ENCODE measurements around the gene PCDHB16. TPM values are rescaled to one million over a fixed set of nuclear protein-coding genes. Genes with fewer than 3 reads are reported as not detected.
"Not testable (repeated sequence)": the region's sequence is repeated elsewhere in the genome, so short reads cannot be mapped to it uniquely, and the experiment has no call there.

Gene PCDHB16
- total RNA-seq, 1 donor from 2014 or later = 1.6 TPM

GRCh38 chr5:141224844-141225243 lies 42.7 kb downstream of the PCDHB16 start:
- H3K9ac ChIP-seq (ENCODE audit: low read depth in 1 of 3, low read length in 3 of 3); H3K4me3 ChIP-seq (ENCODE audit: low read length in 3 of 3); H3K4me1 ChIP-seq (ENCODE audit: control insufficient read depth in 3 of 3, insufficient read depth in 3 of 3, low read length in 3 of 3); H3K27me3 ChIP-seq (ENCODE audit: control insufficient read depth in 3 of 3, insufficient read depth in 3 of 3, low read length in 3 of 3); H3K36me3 ChIP-seq (ENCODE audit: control insufficient read depth in 3 of 3, insufficient read depth in 3 of 3, low read length in 3 of 3); H3K27ac ChIP-seq (ENCODE audit: low read depth, low read length): not testable (repeated sequence)
- peaks cover 13 to 28% (median 15%) of the 10 kb centered on the region in 3 donors for H3K9me3 ChIP-seq (ENCODE audit: control insufficient read depth in 3 of 3, low read length in 3 of 3)

- H3K36me3 ChIP-seq (ENCODE audit: control insufficient read depth in 3 of 3, insufficient read depth in 3 of 3, low read length in 3 of 3); H3K9ac ChIP-seq (ENCODE audit: low read depth in 1 of 3, low read length in 3 of 3); H3K27ac ChIP-seq (ENCODE audit: low read depth, low read length); H3K4me1 ChIP-seq (ENCODE audit: control insufficient read depth in 3 of 3, insufficient read depth in 3 of 3, low read length in 3 of 3); H3K27me3 ChIP-seq (ENCODE audit: control insufficient read depth in 3 of 3, insufficient read depth in 3 of 3, low read length in 3 of 3); H3K4me3 ChIP-seq (ENCODE audit: low read length in 3 of 3): not testable (repeated sequence)
- H3K9me3 ChIP-seq (ENCODE audit: control insufficient read depth in 3 of 3, low read length in 3 of 3) = peaks cover 13 to 30% (median 16%) of the 10 kb centered on the region in 3 donors
Measured at GRCh38 chr5:141225421-141225820, 43.2 kb downstream of the PCDHB16 start.

GRCh38 chr5:141234109-141234667 lies 52.0 kb downstream of the PCDHB16 start:
- H3K9ac ChIP-seq (ENCODE audit: low read depth in 1 of 3, low read length in 3 of 3) = no peak overlapping the region
- peak overlapping the region; percentile 30 to 52 (median 52) for H3K4me3 ChIP-seq (ENCODE audit: low read length in 3 of 3)
- H3K9me3 ChIP-seq (ENCODE audit: control insufficient read depth in 3 of 3, low read length in 3 of 3) = peaks cover 19 to 28% (median 22%) of the 10 kb centered on the region in 3 donors

More at GRCh38 chr5:141234109-141234667, 52.0 kb downstream of the PCDHB16 start:
- Histone ChIP-seq H3K4me1 (ENCODE audit: control insufficient read depth in 3 of 3, insufficient read depth in 3 of 3, low read length in 3 of 3) (no peaks in the 10 kb centered on the region), H3K36me3 (ENCODE audit: control insufficient read depth in 3 of 3, insufficient read depth in 3 of 3, low read length in 3 of 3) (no peaks in the 10 kb centered on the region), H3K27me3 (ENCODE audit: control insufficient read depth in 3 of 3, insufficient read depth in 3 of 3, low read length in 3 of 3) (peaks cover 0 to 4% (median 0%) of the 10 kb centered on the region in 3 donors), H3K27ac (ENCODE audit: low read depth, low read length) (no peak overlapping the region)

Other genes starting within 250 kb of the PCDHB16 start
- 2.1 TPM for gene PCDHAC2, start 215.9 kb upstream of the PCDHB16 start, total RNA-seq
- not detected for gene PCDHB1, start 131.0 kb upstream of the PCDHB16 start, total RNA-seq
- gene PCDHB2, start 87.8 kb upstream of the PCDHB16 start, total RNA-seq = 2.6 TPM
- 1.6 TPM for gene PCDHB3, start 81.9 kb upstream of the PCDHB16 start, total RNA-seq
- 1.6 TPM for gene PCDHB4, start 60.6 kb upstream of the PCDHB16 start, total RNA-seq
- 3.1 TPM for gene PCDHB5, start 47.2 kb upstream of the PCDHB16 start, total RNA-seq
- 0.52 TPM for gene PCDHB6, start 32.3 kb upstream of the PCDHB16 start, total RNA-seq
- gene PCDHB7, start 9.7 kb upstream of the PCDHB16 start, total RNA-seq = 2.1 TPM
- gene PCDHB8, start 4.6 kb upstream of the PCDHB16 start, total RNA-seq = 1.6 TPM
- gene PCDHB9, start 4.8 kb downstream of the PCDHB16 start, total RNA-seq = 1.0 TPM
- gene PCDHB10, start 10.0 kb downstream of the PCDHB16 start, total RNA-seq = 2.6 TPM
- gene PCDHB11, start 17.2 kb downstream of the PCDHB16 start, total RNA-seq = 4.2 TPM
- gene PCDHB12, start 26.3 kb downstream of the PCDHB16 start, total RNA-seq = 1.6 TPM
- 1.6 TPM for gene PCDHB13, start 31.5 kb downstream of the PCDHB16 start, total RNA-seq
- 4.2 TPM for gene PCDHB14, start 41.0 kb downstream of the PCDHB16 start, total RNA-seq
- gene PCDHB15, start 63.0 kb downstream of the PCDHB16 start, total RNA-seq = 4.2 TPM
- gene SLC25A2, start 121.7 kb downstream of the PCDHB16 start, total RNA-seq = 0.52 TPM
- 72.0 TPM for gene TAF7, start 138.4 kb downstream of the PCDHB16 start, total RNA-seq
- 0.52 TPM for gene PCDHGA1, start 148.1 kb downstream of the PCDHB16 start, total RNA-seq
- gene PCDHGA2, start 156.4 kb downstream of the PCDHB16 start, total RNA-seq = 1.6 TPM
- gene PCDHGA3, start 161.4 kb downstream of the PCDHB16 start, total RNA-seq = 2.1 TPM
- 1.6 TPM for gene PCDHGB1, start 167.7 kb downstream of the PCDHB16 start, total RNA-seq
- gene PCDHGA4, start 172.6 kb downstream of the PCDHB16 start, total RNA-seq = 1.0 TPM
- 2.1 TPM for gene PCDHGB2, start 177.6 kb downstream of the PCDHB16 start, total RNA-seq
- 2.1 TPM for gene PCDHGA5, start 181.8 kb downstream of the PCDHB16 start, total RNA-seq
- 3.1 TPM for gene PCDHGB3, start 187.9 kb downstream of the PCDHB16 start, total RNA-seq
- 4.2 TPM for gene PCDHGA6, start 191.5 kb downstream of the PCDHB16 start, total RNA-seq
- gene PCDHGA7, start 200.4 kb downstream of the PCDHB16 start, total RNA-seq = 3.7 TPM
- 4.7 TPM for gene PCDHGB4, start 205.3 kb downstream of the PCDHB16 start, total RNA-seq
- 3.7 TPM for gene PCDHGA8, start 210.2 kb downstream of the PCDHB16 start, total RNA-seq
- 3.7 TPM for gene PCDHGB5, start 215.6 kb downstream of the PCDHB16 start, total RNA-seq
- 4.7 TPM for gene PCDHGA9, start 220.4 kb downstream of the PCDHB16 start, total RNA-seq
- gene PCDHGB6, start 225.6 kb downstream of the PCDHB16 start, total RNA-seq = 5.2 TPM
- gene PCDHGA10, start 230.6 kb downstream of the PCDHB16 start, total RNA-seq = 4.2 TPM
- 7.3 TPM for gene PCDHGB7, start 235.3 kb downstream of the PCDHB16 start, total RNA-seq
- gene PCDHGA11, start 238.7 kb downstream of the PCDHB16 start, total RNA-seq = 6.8 TPM
- gene PCDHGA12, start 248.1 kb downstream of the PCDHB16 start, total RNA-seq = 3.1 TPM